NCI-H510A (cell line): ENCODE results near the gene JAKMIP1.
"Not testable (repeated sequence)": the region's sequence is repeated elsewhere in the genome, so short reads cannot be mapped to it uniquely, and the experiment has no call there.

Experiments used
- DNase-seq: peaks from one replicate; lab custom pipeline; 2025; lab: John Stamatoyannopoulos, UW

Gene JAKMIP1

DNA sequence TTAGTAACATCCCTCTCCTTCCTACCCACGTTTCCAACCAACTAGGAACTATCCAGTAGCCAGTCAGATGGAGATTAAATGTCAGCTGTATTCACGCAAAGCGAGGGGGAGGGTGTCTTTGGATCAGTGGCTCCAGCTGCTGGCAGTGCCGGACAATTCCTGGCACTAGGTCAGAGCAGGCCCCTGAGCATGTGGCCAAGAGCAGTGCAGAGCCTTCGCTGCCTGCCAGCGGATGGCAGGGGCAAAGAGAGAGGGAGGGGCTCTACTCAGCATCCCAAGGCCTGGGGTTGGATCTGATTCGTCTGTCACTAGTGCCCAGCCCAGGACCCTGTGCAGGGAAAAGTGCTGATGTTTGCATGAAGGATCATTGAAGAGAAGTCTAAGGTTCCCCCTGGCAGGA lies 28.7 kb upstream of the JAKMIP1 start:
- no peak for DNase-seq

DNA sequence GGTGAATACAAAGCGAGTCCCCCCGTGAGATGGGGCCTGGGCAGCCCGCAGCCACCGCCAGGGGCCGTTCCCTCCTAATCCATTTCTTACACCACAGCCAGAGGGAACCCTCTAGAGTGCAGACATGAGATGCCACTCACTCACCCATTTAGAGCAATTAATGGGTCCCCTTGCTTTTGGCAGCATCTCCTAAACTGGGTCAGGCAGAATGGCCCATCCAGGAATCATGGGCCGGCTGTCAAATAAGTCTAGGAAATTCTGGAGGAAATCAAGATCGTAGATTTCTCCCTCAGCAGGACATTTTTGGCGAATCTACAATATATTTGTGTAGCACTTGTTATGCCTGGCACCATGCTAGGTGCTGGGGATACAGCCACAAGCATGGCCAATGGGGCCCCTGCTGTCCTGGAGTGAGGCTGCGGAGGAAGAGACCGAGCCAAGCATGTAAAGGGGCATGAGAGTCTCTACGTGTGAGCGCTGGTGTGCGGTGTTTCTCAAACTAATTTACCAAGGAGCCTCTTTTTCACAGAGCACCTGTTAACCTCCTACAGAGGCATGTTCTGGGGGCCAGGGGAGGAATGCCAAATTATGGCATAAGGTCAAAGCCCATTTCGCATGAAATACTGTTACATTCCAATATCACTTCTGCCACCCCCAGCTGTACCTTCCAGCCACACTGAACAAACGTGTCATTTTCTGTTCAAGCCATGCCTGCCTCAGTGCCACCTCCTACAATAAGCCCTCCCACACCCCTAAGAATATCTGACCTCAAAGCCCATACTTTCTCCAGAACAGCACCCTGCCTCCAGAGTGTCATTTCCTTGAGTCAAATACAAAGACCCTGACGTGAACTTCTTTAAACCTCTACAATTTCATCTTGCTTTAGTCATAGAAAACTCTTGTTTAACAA lies 28.1 kb upstream of the JAKMIP1 start:
- no peak for DNase-seq

DNA sequence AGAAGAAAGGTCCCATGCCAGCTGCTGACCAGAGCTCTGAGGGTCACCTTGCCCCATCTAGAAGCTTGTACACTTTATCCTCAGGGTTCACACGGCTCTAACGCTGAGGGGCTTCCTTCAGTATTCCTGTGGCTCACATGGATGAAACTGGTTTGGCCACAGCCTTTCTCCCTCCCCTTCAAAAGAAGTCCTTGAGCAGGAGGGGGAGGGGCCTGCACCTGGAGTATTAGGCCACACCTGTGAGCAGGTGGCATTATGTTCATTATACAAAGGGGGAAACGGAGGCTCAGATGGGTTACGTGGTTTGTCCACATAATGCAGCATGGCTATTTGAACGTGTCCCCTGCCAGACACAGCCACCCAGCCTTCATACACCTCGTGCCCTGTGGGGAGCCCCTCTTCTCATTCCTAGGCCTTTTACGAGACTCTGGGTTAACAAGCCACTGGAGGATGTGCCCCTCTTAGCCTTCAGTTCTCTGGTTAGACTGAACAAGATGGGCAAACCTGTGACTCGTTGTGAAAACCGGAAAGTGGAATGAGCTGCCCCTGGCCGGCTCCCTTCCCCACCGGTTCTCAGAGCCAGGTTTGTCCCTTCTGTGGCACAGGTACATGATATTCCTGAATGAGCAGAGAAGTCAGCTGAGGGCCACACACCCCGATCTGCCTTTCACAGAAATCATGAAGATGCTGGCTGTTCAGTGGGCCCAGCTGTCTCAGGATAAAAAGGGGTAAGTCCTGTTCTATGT lies 27.2 kb upstream of the JAKMIP1 start:
- peak; percentile 57 for DNase-seq

DNA sequence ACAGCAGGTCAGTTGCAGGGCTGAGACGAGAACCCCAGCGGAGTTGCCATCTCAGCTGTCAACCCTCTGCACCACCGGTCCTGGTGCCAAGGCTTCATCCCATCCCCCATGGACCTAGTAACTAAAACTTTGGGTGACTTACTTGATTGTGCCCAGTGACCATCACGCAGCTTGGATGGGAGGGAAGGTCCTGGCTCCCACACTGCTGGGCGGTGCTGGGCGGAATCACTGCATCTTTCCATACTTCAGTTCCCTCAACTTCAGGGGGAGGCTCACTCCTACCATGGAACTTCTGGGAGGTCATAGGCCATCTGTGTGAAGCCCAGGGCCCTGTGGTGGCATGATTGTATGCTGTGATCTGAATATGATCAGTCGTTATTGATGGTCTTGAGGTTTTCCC lies 26.2 kb upstream of the JAKMIP1 start:
- DNase-seq = no peak

DNA sequence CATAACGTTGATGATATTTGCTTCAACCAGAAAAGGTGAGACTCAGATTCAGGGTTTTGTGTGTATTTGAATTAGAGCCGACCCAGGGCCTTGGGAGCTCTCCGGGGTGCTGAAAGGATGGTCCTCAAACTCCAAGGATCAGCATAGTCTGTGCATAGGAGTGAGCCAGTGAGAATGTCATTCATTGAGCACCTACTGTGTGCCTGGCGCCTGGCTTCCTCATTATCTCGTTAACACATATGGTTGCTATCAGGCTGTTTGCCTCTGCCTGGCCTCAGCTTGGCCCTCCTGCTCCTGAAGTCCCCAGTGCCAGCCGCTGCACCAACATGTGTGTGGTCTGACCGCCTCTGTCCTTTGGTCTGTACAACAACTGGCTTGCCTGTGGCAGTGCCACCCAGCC lies 25.1 kb upstream of the JAKMIP1 start:
- no peak for DNase-seq

DNA sequence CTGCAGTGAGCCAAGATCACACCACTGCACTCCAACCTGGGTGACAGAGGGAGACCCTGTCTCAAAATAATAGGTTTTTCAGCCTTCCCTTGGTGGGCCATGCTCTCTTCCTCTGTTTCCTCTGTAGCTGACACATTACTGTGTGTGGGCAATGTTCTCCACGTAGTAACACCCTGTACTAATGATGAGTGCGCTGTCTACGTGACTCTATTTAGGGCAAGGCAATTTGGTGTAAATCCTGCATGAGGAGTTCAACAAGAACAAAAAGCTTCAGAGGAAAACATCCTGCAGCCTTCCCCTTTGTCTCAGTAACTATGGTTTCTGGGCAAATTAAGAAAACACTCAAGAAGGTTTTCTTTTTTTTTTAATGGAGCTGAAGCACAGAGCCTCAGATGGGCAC lies 24.4 kb upstream of the JAKMIP1 start:
- DNase-seq = no peak

DNA sequence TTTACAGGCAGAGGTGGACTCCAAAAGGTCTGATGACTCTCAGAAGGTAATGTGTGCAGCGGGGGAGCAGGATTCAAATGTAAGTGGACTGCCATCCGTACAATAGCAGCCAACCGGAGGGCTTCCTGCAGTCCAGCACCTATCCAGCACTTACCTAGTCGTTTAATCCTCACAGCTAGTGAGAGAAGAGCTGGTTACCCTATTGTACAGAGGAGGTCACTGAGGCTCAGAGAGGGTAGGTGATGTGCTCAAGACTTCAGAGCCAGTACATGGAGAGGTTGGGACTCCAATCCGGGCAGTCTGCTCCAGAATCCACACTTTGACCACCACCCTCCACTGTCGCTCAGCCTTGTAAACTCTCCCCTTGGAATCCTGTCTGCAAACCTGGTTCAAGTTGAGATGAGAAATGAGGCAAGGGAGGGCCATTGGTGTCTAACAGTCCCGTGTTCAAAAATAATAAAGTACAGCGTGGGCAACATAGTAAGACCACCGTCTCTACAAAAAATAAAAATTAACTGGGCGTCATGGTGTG lies 22.5 kb upstream of the JAKMIP1 start:
- no peak for DNase-seq

DNA sequence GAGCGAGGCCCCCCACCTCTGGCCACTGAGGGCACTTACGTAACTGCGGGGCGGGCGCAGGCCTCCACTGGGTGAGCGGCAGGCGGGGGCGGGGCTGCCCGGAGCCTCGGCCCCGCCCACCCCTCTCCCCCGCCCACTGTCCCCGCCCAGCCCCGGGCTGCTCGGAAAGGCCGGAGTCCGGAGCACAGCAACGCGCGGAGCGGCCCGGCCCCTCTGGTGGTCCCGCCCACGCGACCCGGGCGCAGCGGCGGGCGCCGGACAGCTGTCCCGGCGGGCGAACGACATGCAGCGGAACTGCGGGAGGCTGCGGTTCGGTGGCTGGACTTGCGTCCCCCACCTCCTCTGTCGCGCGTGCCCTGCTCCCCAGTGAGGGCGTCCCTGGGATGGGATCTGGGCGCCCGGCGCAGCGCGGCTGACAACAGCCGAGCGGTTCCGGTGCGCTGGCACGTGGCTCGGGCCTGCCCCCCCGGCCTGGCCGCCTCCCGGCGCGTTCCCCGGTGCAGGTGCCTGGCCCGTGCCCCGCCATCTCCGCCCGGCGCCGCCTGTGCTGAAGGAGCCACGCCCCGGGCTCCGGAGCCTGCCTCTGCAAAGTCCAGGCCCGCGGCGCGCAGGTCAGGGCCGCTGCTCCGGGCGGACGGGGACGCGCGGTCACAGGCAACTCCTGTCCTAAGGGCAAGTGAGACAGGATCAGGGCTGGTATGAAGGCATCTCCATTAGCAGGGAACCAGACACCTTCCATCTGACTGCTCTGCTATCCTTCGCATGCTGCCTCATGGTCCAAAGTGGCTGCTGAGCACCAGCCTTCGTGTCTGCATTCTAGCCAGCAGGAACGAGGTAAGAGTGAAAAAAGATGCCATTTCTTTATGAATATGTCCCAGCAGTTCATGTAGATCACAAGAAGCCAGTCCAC lies 21.8 kb upstream of the JAKMIP1 start:
- no peak for DNase-seq

DNA sequence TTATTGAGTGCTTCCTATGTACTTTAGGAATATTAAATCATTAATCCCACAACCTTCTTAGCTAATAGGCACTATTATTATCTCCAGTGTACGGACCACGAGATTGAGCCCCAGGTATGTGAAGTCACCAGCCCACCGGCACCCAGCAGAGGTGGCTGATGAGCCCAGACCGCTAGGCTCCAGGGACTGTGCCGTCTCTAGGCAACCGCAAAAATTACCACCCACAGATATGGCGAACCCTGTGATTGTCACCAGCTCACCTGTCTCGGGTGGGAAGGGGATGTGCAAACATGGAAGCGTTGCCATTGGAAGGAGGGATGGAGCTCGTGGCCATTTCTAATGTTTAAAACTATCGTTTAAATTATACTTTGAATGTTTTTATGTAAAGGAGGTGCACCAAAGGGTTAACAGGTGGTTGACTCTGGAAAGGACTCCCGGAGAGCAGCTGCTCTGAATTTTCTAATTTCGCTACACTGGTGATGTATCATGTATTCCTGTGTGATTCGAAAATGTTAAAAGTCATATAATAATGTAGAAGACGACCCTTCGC lies 21.0 kb upstream of the JAKMIP1 start:
- no peak for DNase-seq

DNA sequence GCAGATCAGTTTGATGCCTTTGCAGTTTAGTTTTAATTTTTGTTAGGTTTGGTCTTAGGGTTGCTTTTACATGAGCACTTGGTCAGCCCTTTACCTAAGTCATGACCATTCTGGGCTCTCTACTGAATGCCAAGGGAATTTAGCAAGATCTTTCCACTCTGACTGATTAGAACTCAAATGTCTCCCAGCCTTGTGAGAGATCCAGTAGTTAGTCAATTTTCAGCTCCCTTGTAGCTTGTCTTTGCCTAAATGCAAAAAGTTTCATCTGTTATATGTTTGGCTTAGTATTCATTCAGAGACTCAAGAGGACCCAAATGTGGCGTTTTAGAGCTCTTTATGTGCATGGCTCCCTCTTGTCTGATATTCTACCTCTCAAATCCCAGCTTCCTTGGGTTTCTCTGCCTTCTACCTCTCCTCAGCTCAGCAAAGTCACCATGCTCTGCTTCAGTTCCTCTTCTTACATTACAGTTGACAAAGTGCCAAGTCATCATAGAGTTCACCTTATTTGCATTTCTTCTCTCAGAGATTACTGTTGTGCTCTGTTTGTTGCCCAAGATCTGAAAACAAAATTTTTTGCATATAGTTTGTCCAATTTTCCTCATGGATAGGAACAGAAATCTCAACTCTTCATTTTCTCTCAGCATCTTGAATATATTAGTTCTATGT lies 17.5 kb upstream of the JAKMIP1 start:
- no peak for DNase-seq

DNA sequence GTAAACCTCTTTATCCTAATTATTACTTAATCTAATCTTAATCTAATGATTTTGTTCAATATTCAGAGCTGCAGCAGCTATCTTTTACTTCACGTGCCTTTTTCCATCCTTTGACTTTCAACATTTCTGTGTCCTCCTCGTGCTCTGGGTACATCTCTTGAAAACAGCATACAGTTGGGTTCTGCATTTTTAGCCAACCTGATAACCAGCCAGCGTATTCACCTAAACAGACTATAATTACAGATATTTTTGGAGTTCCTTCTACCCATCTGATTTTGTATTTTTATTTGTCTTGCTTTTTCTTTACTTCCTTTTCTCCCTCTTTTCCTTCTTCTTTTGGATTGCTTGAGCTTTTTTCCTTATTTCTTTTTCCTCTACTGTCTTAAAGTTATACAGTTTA lies 16.2 kb upstream of the JAKMIP1 start:
- DNase-seq = no peak

DNA sequence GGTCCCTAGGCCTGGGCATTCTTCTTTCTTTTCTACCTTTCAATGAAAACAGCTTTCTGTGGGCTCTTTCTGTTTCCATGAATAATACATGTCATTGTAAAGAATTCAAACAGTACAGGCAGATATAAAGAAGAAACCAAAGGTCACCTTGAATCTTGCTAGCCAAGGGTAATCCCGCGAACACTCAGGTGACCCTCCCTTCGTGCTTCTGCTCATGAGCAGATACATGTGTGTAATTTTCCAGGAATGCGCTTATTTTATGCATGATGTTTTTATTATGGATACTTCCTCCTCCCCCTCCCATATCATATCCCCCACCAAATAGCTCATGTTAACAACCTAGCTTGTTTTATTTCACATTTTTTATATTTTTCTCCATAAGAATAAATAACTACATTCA lies 9.6 kb upstream of the JAKMIP1 start:
- no peak for DNase-seq

DNA sequence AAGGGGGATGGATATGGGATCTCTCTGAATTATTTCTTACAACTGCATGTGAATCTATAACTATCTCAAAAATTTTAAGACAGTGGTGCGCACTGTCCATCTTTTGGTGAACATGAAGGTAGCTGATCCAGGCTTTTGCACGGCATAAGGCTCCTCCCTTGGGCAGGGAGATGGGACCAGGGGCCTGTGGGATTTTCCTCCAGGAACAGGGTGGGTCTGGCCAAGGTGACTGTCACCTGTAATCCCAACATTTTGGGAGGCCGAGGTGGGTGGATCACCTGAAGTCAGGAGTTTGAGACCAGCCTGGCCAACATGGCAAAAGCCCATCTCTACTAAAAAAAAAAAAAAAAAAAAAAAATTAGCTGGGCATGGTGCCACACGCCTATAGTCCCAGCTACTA lies 8.9 kb upstream of the JAKMIP1 start:
- not testable (repeated sequence) for DNase-seq

DNA sequence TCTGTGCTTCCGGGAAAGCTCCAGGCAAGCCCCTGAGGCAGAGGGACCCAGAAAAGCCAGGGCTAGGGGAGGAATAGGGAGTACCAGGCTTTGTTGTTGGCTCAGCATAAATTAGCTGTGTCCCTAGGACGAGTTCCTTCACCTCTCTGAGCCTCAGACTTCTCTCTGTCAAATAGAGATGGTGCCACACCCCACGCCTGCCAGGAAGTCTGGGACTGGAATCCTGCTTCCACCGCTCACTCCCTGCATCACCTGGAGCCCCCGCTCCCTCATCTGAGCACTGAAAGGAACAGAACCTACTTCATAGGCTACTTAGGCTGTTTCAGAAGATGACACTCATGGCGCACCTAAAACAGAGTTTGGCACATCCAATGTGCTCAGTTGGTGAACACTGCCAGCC lies 8.1 kb upstream of the JAKMIP1 start:
- DNase-seq = no peak

DNA sequence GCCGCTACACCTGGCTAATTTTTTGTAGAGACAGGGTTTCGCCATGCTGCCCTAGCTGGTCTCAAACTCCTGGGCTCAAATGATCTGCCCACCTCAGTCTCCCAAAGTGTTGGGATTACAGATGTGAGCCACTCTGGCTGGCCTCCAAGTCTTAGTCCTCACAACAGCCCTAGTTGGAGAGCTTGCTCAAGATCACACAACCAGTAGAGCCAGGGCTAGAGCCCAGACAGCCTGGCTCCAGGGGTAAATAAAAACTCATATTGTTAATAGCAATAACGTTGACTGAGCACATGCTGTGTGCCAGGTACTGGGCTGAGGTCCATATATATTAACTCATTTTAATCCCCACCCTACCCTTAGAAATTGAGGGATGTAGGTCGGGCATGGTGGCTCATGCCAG lies 7.3 kb upstream of the JAKMIP1 start:
- DNase-seq = no peak

DNA sequence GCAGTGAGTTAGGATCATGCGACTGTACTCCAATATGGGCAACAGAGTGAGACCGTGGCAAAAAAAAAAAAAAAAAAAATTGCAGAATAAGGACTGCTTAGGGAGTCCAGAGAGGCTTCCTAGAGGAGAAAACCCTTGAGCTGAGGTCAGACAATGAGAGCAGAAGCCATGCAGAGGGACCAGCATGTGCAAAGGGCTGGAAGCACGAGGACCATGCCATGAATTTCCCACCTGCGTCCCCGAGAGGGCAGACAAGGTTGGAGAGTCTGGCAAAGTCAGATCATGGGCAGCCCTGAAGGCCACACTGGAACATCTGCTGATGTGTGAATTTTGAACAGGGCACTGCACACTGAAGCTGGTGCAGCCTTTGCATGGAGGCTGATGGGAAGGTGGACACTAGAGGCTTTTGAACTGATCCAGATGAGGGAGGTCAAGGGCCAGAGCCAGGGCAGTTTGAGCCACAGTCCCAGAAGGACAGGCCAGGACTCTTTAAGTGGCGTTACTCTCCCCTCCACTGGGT lies 6.5 kb upstream of the JAKMIP1 start:
- DNase-seq = no peak

DNA sequence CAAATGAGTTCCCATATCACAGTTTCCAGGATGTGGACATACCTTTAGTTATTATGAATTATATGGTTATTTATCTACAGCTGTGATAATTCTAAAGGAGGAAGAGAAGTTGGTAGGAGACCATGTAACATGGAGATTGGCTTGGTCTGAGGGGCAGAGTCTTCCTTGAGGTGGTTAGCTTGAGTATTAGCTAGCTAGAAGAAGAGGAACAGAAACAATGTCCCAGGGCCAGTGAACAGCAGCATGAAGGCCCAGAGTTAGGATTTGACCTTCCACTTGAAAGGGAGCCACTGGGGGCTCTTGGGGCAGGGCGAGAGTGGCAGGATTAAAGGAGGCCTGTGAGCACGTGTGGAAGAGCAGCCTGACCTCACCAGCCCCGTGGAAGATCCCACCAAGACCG lies 5.6 kb upstream of the JAKMIP1 start:
- no peak for DNase-seq

DNA sequence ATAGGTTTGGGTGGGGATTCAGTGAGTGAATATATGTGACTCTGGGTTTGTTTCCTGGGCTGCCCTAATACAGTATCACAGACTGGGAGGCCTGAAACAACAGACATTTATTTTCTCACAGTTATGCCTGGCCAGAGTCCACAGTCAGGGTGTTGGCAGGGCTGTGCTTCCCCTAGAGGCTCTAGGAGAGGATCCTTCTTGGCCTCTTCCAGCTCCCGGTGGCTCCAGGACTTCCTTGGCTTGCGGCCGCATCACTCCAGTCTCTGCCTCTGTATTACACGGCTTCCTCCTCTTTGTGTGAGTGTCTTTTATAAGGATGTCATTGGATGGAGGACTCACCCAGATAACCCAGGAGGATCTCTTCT lies 5.2 kb upstream of the JAKMIP1 start:
- DNase-seq = no peak

DNA sequence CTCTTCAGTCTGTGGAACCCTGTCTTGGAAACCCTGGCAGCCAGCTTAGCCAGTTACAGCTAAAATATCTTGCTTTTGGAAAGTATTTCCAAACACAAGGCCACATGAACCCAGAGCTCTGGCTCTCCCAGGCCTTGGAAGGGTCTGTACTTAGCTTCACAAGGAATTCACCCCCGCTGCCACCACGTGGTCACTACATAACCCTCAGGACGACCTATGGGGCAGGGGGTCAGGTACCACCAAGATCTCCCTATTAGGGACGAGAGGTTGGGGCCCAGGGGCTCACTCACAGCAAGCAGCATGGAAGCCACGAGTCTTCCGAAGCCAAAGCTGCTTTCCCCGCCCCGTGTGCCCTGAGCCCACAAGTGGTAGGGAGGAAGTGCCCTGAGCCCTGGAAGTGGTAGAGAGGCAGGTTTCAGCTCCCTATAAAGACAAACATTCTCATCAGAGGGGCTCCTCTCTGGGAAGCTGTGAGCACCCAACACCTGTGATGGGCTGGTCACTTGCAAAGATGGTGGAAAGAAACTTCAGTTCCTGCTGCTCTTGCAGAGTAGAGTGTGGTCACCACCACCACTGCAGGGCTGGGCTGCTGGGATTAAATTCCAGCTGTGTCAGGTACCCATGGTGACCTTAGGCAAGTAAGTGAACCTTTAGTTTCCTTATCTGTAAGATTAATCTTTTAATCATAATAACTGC lies 4.7 kb upstream of the JAKMIP1 start:
- DNase-seq = no peak

DNA sequence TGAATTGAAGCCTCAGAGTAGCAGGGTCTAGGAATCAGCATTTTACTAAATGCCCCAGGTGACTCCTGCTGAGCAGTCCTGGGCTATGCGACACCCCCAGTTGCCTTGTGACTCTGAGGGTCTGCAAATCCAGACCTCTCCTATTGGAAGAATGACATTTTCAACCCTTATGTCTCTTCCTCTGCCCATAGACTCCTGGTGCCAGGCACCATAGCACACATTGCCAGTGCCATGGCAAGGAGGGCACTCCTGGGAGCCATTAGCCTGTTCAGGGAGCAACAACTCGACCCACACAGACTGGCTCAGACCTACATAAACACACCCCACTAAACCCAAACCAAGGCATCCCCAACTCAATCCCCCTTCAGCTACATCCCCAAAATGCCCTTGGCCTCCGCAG lies 3.7 kb upstream of the JAKMIP1 start:
- DNase-seq = no peak
